Astrocyte (in vitro differentiated cells and primary cell): ENCODE data around the gene ARSK. TPM values are rescaled to one million over a fixed set of nuclear protein-coding genes. Genes with fewer than 3 reads are reported as not detected.

Experiments
- DNase-seq: peaks from one replicate; pipeline ENCODE4 v3.0.0-alpha.2; 2010; ENCODE audit warnings: low read depth
- FAIRE-seq: peaks from 2 replicates; lab custom pipeline; 2011; peaks lifted over from hg19 to GRCh38; lab: Jason Lieb, UNC
- H2AFZ ChIP-seq: 2 replicates; pipeline ENCODE4 v1.6.0; 2012; ENCODE audit warnings: low read depth, low read length, inconsistent platforms
- H3K27ac ChIP-seq: 2 replicates; pipeline ENCODE4 v1.5.1; 2011; ENCODE audit warnings: low read depth, low read length, inconsistent platforms
- H3K27me3 ChIP-seq: 2 replicates; pipeline ENCODE4 v1.6.0; 2011; ENCODE audit warnings: low read length, inconsistent platforms; ENCODE audit not compliant: insufficient read depth
- H3K36me3 ChIP-seq: 2 replicates; pipeline ENCODE4 v1.5.1; 2011; ENCODE audit warnings: low read length, inconsistent platforms; ENCODE audit not compliant: insufficient read depth
- H3K4me1 ChIP-seq: 2 replicates; pipeline ENCODE4 v1.5.1; 2011; ENCODE audit warnings: low read length, inconsistent platforms; ENCODE audit not compliant: insufficient read depth
- H3K4me2 ChIP-seq: 2 replicates; pipeline ENCODE4 v1.6.0; 2012; ENCODE audit warnings: low read length, inconsistent platforms
- H3K4me3 ChIP-seq: 2 replicates; pipeline ENCODE4 v1.5.1; 2011; ENCODE audit warnings: low read depth, mild to moderate bottlenecking, low read length, inconsistent platforms; ENCODE audit not compliant: insufficient read depth
- H3K79me2 ChIP-seq: 2 replicates; pipeline ENCODE4 v1.6.0; 2012; ENCODE audit warnings: mild to moderate bottlenecking, low read length, inconsistent platforms; ENCODE audit not compliant: insufficient read depth
- H3K9ac ChIP-seq: 2 replicates; pipeline ENCODE4 v1.6.0; 2012; ENCODE audit warnings: mild to moderate bottlenecking, low read length, inconsistent platforms
- H3K9me3 ChIP-seq: 2 replicates; pipeline ENCODE4 v1.5.1; 2012; ENCODE audit warnings: low read depth, mild to moderate bottlenecking, low read length, inconsistent platforms; ENCODE audit not compliant: insufficient read depth
- H4K20me1 ChIP-seq: 2 replicates; pipeline ENCODE4 v1.6.0; 2012; ENCODE audit warnings: low read length, inconsistent platforms; ENCODE audit not compliant: insufficient read depth
- H3K27ac Mint-ChIP-seq: one replicate; pipeline ENCODE4 v1.8.0; 2021; ENCODE audit warnings: mild to moderate bottlenecking, mixed read lengths; ENCODE audit not compliant: unreplicated experiment
- H3K27me3 Mint-ChIP-seq: one replicate; pipeline ENCODE4 v1.8.0; 2021; ENCODE audit warnings: low read depth, mixed read lengths; ENCODE audit not compliant: unreplicated experiment
- H3K36me3 Mint-ChIP-seq: one replicate; pipeline ENCODE4 v1.8.0; 2021; ENCODE audit warnings: low read depth, mixed read lengths; ENCODE audit not compliant: unreplicated experiment
- H3K4me1 Mint-ChIP-seq: one replicate; pipeline ENCODE4 v1.8.0; 2021; ENCODE audit warnings: low read depth, mixed read lengths; ENCODE audit not compliant: unreplicated experiment
- H3K4me3 Mint-ChIP-seq: one replicate; pipeline ENCODE4 v1.8.0; 2021; ENCODE audit warnings: mild to moderate bottlenecking, moderate library complexity, mixed read lengths; ENCODE audit not compliant: unreplicated experiment
- H3K9me3 Mint-ChIP-seq: one replicate; pipeline ENCODE4 v1.8.0; 2021; ENCODE audit warnings: mild to moderate bottlenecking, mixed read lengths; ENCODE audit not compliant: unreplicated experiment
- CTCF ChIP-seq: IDR thresholded peaks from 2 replicates; pipeline ENCODE4 v1.5.1; 2011; ENCODE audit warnings: low read depth, mild to moderate bottlenecking, inconsistent platforms, low read length, moderate library complexity; ENCODE audit not compliant: insufficient read depth
- EZH2 ChIP-seq: IDR thresholded peaks from 2 replicates; pipeline ENCODE4 v1.6.1; 2012; ENCODE audit warnings: mild to moderate bottlenecking, low read length, inconsistent platforms; ENCODE audit not compliant: insufficient read depth
- total RNA-seq: library from RNA; stranded (reverse); gene quantifications from 2 replicates; pipeline ENCODE4 v1.2.1, GENCODE V29; 2021

ARSK gene
- total RNA-seq, 1 donor from 2014 or later: 9.0 TPM

- H3K27ac ChIP-seq: no peak overlapping the region
- no peak for DNase-seq
- H3K4me3 ChIP-seq: no peak overlapping the region
- H3K79me2 ChIP-seq: no peaks in the 10 kb centered on the region
- no peak overlapping the region for H2AFZ ChIP-seq
- no peaks in the 10 kb centered on the region for H3K4me1 Mint-ChIP-seq
- H3K4me3 Mint-ChIP-seq: no peak overlapping the region
- no peaks in the 10 kb centered on the region for H3K36me3 ChIP-seq
- H4K20me1 ChIP-seq: no peaks in the 10 kb centered on the region
- H3K9me3 Mint-ChIP-seq: peaks cover 5% of the 10 kb centered on the region
- no peaks in the 10 kb centered on the region for H3K4me1 ChIP-seq
- H3K36me3 Mint-ChIP-seq: peaks cover 2% of the 10 kb centered on the region
- FAIRE-seq: no peak
- no peak overlapping the region for H3K27ac Mint-ChIP-seq
- H3K27me3 Mint-ChIP-seq: peaks cover 3% of the 10 kb centered on the region
- no peaks in the 10 kb centered on the region for H3K27me3 ChIP-seq
- TF ChIP-seq CTCF (no peak), EZH2 (no peak)
- H3K9me3 ChIP-seq: no peaks in the 10 kb centered on the region
- H3K9ac ChIP-seq: no peak overlapping the region
- no peak overlapping the region for H3K4me2 ChIP-seq
Observed at GRCh38 chr5:95613514-95613913, 58.6 kb downstream of the ARSK start.

- Mint-ChIP-seq H3K27ac (no peak overlapping the region), H3K36me3 (peaks cover 5% of the 10 kb centered on the region), H3K27me3 (peaks cover 19% of the 10 kb centered on the region), H3K4me3 (no peak overlapping the region), H3K9me3 (peaks cover 5% of the 10 kb centered on the region), H3K4me1 (no peaks in the 10 kb centered on the region)
- H3K36me3 ChIP-seq: no peaks in the 10 kb centered on the region
- H3K9ac ChIP-seq: no peak overlapping the region
- no peak overlapping the region for H3K27ac ChIP-seq
- TF ChIP-seq CTCF (no peak), EZH2 (no peak)
- H3K4me3 ChIP-seq: no peak overlapping the region
- DNase-seq: no peak
- FAIRE-seq: no peak
- H3K4me2 ChIP-seq: no peak overlapping the region
- H3K27me3 ChIP-seq: no peaks in the 10 kb centered on the region
- no peak overlapping the region for H2AFZ ChIP-seq
- peaks cover 10% of the 10 kb centered on the region for H3K4me1 ChIP-seq
- no peaks in the 10 kb centered on the region for H3K79me2 ChIP-seq
- no peaks in the 10 kb centered on the region for H4K20me1 ChIP-seq
- H3K9me3 ChIP-seq: no peaks in the 10 kb centered on the region
Observed at GRCh38 chr5:95615164-95615467, 60.2 kb downstream of the ARSK start.

- peaks cover 19% of the 10 kb centered on the region for H3K4me1 ChIP-seq
- H2AFZ ChIP-seq: peak overlapping the region; percentile 19
- DNase-seq (peak; percentile 56), FAIRE-seq (no peak)
- H3K9ac ChIP-seq: no peak overlapping the region
- H3K27ac Mint-ChIP-seq: no peak overlapping the region
- H3K27ac ChIP-seq: peak overlapping the region; percentile 45
- H3K36me3 ChIP-seq: no peaks in the 10 kb centered on the region
- no peaks in the 10 kb centered on the region for H3K9me3 ChIP-seq
- no peak overlapping the region for H3K4me3 Mint-ChIP-seq
- no peaks in the 10 kb centered on the region for H3K79me2 ChIP-seq
- H3K27me3 Mint-ChIP-seq: peaks cover 24% of the 10 kb centered on the region
- H3K4me2 ChIP-seq: peak overlapping the region; percentile 9
- H3K4me1 Mint-ChIP-seq: peaks cover 4% of the 10 kb centered on the region
- peaks cover 4% of the 10 kb centered on the region for H3K27me3 ChIP-seq
- H3K9me3 Mint-ChIP-seq: peaks cover 9% of the 10 kb centered on the region
- H3K4me3 ChIP-seq: no peak overlapping the region
- no peaks in the 10 kb centered on the region for H4K20me1 ChIP-seq
- H3K36me3 Mint-ChIP-seq: peaks cover 5% of the 10 kb centered on the region
- TF ChIP-seq CTCF (no peak), EZH2 (no peak)
Observed at GRCh38 chr5:95617057-95617456, 62.2 kb downstream of the ARSK start.
